GM19099 (cell line): ENCODE data around the gene DHCR24.

ENCODE experiments used
- POLR2A ChIP-seq: IDR thresholded peaks from 3 replicates; pipeline ENCODE4 v1.6.1; 2011; ENCODE audit warnings: low read depth; ENCODE audit not compliant: insufficient read length; ENCODE audit errors: extremely low read depth

Gene DHCR24

DNA sequence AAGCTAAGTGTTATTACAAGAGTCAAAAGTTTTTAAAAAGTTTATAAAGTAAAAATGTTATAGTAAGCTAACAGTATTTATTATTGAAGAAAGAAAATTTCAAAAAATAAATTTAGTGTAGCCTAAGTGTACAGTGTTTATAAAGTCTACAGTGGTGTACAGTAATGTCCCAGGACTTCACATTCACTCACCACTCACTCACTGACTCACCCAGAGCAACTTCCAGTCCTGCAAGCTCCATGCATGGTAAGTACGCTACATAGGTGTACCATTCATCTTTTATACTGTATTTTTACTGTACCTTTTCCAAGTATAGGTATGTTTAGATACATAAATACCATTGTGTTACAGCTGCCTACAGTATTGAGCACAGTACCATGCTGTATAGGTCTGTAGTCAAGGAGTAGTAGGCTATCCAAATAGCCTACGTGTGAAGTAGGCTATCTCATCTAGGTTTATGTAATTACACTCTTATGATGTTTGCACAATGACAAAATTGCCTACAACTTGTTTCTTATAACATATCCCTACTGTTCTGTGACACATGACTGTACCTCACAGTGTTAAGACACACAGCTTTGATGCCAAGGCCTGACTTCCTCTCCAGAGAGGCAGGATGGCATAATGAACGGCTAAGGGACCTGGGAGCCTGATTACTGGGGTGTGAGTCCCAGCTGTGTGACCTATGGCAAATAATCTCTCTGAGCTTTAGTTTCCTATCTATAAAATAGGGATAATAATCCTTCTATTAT, 12.7 kb downstream of the DHCR24 start:
- no peak for TF ChIP-seq POLR2A

DNA sequence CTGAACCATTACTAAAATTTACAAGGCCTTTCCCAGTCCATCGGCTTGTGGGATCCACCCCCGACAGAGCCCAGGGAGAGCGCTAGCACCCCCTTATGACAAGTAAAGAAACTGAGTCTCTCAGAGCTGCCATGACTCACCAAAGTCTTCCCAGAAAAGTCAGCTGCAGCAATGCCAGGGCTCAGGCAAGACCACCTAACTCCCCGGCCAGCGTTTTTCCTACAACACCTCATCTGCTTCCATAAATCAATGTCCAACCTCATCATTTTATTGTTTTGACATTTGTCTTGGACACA, 15.0 kb downstream of the DHCR24 start:
- no peak for TF ChIP-seq POLR2A

DNA sequence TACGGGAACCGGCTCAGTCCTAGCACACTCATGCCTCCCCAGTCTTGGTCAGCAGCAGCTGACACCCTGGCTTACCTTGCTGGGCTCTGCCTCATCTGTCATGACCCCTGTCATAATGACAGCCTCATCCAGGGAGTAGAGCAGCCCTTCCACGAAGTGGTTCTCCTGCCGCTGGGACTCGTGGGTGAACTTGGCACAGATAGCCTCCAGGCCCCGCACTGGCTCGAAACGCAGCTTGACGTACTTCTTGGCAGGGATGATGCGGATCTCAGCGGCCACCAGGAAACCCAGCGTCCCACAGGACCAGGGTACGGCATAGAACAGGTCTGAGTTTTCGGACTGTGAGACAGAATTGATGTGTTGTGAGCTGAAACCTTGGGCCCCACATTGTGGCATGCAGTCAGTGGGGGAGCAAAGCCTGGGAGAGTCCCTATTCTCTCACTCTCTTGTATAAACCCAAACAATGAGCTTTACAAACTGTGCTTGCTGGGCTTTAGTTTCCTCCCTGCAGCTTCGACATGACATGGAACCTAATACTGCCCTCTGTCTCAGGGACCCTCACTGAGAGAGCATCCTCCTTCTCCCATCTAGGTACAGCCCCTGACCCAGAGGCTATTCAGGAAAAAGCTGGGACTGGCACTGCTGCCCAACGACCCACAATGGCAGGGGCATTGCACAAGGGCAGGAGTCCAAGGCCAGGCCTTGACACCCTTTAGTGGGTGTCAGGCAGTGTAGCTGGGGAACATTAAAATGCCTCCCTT, 15.5 kb downstream of the DHCR24 start:
- TF ChIP-seq POLR2A: no peak

DNA sequence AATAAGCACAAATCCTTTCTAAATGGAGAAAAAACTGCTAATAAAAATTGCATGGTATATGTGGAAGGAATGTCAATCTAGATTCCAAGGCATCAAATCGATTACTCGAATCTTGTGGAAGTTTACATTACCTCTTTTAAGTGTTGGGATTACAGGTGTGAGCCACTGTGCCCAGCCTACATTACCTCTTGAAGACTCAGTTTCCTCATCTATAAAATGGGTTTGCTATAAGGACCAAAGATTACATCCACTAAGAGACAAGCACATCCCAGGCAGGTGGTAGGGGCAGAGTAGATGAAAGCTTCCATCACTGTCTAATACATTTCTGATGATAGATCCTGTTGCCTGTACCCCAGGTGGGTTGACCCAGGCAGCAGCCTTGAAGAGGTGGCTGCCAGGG, 16.1 kb downstream of the DHCR24 start:
- no peak for TF ChIP-seq POLR2A

DNA sequence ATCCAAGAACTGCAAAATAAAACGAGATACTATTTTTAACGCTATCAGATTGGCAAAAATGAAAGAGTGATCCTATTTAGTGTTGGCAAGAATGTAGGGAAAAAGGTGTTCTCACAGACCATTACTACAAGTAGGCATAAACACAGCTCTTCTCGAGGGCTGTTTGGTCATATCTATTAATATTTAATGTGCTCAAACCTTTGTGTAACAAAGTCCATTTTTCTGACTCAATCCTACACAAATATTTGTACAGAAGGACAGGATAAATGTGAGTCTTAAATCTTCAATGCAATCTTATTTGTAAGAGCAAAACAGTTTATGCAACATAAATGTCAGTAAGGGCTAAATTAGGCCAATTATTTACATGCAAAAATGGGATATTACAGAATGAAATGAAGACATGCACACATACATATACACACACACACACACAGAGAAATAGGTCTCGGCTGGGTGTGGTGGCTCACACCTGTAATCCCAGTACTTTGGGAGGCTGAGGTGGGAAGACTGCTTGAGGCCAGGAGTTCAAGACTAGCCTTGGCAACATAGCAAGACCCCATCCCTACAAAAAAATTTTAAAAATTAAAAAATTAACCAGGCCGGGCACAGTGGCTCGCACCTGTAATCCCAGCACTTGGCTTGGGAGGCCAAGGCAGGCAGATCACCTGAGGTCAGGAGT, 17.7 kb downstream of the DHCR24 start:
- TF ChIP-seq POLR2A: no peak

DNA sequence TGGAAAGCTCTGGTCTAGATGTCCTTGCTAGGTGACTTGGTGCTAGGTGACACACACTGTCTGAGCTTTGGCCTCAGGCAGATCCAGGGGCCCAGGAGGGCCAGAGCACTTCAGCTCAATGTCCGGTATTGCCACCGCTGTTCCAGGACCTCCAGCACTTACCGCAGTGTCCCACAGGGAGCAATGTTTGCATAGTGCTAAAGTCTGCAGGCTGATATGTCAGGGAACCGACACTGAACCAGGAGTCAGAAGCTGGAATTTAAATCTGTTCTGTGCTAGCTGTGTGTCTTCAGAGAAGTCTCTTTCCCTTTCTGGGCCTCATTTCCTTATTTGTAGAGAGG, 19.3 kb downstream of the DHCR24 start:
- no peak for TF ChIP-seq POLR2A

DNA sequence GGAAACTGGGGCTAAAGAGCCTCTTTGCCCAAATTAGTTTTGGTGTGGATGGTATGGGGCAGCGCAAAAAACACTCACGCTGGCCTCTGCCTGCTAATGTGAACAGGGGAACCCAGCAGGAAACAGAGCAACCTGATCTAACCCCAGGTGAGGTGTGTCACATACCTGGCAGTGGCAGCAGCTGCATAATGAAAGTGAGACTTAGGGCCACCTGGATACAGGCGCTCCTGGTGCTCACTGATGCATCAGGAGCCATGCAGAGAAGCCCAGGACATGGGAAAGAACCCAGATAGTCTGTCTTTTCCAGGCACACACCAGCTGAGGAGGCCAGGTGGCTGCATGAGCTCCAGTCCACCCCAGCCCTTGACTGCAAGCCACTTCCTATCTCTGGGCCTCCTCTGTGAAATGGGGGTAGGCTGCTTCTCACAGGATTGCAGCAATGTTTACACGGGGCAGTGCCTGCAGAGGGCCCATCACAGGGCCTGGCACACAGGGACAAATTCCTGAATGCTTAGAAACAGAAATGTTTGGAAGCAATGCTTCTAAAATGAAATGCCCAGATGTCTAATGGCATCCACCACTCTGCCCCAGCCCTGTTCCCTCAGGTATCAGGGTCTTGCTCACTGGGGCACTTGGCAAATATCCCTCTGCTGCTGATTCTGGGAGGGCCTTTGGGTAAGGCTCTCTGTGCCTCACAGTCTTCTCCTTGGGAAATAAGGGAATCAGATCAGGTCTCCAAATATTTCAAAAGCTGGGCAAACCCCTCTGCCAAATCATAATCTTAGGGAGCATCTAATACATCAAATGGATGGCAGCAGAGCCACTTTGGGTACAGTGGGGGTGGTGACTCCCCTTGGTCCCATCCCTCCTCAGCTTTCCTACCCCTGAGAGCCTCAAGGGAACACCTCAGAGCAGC, 19.9 kb downstream of the DHCR24 start:
- no peak for TF ChIP-seq POLR2A

DNA sequence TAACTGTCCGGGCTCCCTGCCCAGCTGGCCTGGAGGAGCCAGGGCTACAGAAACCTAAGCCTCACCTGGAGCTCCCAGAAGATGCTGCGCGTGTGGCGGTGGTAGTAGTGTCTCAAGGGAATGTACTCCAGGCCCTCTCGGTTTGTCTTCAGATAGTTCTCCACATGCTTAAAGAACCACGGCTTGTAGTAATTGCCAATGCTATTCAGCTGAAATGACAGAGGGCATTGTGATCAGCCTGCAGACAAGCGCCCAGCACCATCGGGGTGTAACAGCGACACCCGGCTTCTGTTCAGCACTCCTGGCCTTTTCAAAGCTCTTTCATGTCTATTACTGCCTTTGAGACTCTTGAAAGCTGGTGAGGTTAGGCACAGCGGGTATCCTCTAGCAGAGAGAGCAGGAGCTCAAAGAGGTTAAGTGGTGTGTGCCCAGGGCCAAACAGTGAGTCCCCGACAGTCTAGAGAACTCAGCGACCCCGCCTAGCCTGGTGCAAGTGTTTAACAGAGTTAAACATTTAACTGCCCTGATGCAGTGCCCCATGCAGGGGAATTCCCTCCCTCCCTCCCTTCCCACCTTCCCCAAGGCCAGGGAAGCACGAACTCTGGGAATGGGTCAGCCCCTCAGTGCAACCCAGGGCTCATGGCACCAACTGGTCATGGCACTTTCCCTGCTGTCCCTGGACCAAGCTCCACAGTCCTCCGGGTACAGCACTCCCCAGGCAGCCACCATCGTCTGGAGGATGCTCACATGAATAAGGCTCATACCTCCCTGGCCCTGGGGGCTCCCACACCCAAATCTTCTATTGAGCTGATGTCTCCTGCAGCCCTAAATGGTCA, 21.5 kb downstream of the DHCR24 start:
- no peak for TF ChIP-seq POLR2A

DNA sequence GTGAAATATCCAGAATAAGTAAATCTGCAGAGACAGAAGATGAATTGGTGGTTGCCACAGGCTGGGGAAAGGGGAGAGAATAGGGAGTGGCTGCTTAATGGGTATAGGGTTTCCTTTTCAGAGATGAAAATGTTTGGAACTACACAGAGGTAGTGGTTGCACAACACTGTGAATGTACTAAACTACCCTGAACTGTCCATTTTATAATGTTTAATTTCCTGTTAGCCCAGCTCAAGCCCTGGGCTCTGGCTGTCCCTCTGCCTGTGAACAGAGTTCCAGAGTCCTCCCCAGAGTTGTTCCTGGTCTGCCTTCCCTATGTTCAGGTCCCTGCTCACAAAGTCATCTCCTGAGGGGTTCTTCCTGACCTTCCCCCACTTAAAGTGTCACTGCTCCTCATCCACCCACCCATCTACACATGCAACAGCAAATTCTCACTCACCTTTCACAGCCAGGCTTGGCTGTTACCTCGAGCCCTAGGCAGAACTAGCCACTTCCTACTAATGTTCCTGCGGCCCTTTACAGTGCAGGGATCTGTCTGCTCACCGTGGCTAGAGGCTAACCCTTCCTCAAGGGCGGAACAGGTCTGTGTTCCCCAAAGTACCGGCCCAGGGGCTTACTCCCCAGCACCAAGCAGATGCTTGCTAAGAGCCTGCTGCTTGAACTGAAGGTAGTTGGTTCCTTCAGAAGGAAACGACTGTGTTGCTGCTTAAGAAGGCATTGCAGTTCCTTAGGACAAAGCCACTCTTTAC, 22.4 kb downstream of the DHCR24 start:
- no peak for TF ChIP-seq POLR2A

DNA sequence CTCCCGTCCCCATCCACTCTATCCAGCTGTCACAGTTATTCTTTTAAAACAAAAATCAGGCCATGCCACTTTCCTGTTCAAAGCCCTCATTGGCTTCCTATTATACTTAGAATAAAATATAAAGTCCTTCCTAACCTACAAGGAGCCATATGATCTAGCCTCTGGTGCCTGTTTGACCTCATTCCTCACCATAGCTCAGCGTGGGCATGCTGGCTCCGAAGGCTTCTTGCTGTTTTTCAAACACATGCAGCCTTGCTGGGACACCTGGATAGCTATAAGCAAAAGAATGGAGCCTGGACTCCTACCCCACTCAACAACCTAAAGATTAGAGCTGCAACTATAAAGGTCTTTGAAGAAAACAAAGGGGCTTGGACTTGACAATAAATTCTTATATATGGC, 23.7 kb downstream of the DHCR24 start:
- TF ChIP-seq POLR2A: no peak

DNA sequence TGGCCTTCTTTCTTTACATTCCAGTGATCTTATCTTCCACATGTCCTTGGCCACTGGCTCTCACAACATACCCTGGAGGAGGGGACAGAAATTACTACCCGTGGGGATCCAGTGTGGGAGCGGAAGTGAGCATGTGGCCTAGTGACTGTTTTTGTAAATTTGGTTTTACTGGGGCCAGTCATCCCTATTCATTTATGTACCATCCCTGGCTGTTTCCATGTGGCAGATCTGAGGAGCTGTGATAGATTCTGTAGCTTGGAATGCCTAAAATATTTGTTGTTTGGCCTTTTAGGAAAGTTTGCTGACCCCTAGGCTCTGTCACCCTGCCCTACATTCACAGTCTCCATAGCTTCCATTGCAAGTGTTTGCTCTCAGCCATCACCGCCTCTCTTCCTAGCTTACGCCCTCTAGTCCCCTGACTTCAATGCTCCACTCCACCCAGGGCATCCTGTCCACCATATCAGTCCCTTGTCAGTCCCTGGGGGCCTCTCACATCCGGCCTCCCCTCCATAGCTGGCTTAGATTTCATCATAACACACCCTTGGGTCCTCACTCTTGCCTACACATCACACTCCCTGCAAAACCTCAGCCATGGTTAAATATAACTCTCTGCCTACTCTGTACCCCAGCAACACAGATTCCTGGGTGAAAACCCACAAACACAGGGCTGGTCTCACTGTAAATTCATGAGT, 25.8 kb downstream of the DHCR24 start:
- TF ChIP-seq POLR2A: no peak

DNA sequence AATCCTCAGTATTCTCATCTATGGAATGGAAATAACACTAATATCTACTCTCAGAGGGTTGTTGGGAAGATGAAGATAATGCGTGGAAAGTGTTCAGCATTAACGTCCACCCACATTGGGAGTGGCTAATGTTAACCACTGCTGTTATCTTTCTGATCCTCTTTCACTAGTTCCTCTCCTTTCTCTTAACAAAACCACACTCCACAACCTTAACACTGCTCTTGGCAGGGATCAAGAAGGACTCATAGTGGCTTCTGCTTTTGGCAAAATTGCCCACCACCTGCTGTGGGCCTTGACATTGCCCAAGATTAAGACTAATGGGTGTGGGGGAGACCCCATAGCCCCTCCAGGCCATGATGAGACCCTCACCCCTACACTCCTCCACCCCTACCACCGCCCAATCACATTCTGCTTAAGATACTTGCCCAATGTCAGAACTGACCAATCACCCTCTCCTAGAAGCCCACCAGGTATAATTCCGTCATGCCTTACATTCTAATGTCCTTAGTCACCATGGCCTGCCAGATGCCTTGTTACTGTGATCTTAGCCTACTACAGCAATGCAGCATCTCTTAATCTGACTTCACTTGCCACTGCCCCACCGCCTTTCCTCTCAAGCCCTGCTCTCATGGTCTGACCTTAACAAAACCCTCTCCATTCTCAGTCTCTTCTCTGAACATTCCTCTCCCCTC, 27.1 kb downstream of the DHCR24 start:
- TF ChIP-seq POLR2A: no peak

DNA sequence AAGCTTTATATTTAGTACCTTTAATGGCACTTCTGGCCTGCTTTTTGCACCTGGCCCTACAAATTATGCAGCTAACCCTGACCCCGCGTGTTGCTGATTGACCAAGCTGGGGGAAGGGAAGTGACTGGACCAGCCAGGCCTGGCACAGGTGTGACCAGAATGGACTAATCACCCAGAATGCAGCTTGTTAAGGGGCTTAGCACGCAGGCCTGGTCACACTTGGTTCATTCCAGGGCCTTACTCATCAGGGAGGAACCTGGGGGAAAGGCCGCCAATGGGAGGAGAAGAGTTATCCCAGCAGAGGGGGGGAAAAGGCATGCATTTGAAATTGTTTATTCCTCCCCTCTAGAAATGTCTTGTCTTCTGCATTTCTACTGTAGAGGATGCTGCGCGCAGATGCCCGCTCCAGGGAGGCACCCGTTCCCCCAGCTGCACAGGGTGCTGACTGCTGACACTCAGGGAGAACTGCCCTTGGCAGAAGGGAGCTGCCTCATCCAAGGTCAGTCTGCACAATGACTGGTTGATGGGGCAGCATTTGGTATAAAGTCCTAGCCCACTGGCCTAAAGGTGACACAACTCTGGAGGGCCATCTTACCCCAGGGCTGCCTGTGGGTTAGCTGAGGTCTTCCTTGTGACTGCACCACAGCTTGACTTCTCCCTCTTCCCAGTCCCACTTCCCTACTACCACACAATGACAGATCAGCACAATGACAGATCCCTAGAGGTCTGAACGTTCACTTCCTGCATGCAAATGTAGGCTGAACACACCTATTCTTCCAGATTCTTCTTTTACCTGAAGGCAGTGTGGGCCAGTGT, 29.0 kb downstream of the DHCR24 start:
- TF ChIP-seq POLR2A: no peak
